ENCODE measurements around the gene NLRC5. TPM values are rescaled to one million over a fixed set of nuclear protein-coding genes. Genes with fewer than 3 reads are reported as not detected.
"Not testable (repeated sequence)": the region's sequence is repeated elsewhere in the genome, so short reads cannot be mapped to it uniquely, and the experiment has no call there.

Gene NLRC5
- total RNA-seq, 1 donor: 246 TPM

DNA sequence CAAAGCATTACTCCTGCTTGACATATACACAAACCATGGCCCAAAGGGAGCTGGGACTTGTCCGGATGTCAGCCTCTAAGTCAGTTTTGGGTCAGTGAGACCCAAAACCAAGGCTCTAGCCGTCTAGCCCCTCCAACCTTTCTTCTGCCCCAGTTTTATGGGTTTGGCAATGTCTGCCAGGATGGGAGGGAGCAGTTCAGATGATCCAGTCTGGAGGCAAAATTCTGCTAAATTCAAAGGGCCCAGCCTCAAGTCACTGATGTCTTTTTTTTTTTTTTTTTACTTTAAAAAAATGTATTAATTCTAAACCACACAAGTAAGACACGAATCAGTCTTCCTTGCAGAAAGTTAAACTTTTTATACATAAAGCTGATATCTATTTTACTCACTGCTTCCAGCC lies 8.6 kb downstream of the NLRC5 start:
- no peak overlapping the region for H3K4me3 ChIP-seq (ENCODE audit: low read length)
- H3K27me3 ChIP-seq (ENCODE audit: insufficient read depth, low read length): no peaks in the 10 kb centered on the region
- H3K4me1 ChIP-seq (ENCODE audit: insufficient read depth, low read length): peaks cover 78% of the 10 kb centered on the region
- no peaks in the 10 kb centered on the region for H3K9me3 ChIP-seq (ENCODE audit: low read depth, low read length)

DNA sequence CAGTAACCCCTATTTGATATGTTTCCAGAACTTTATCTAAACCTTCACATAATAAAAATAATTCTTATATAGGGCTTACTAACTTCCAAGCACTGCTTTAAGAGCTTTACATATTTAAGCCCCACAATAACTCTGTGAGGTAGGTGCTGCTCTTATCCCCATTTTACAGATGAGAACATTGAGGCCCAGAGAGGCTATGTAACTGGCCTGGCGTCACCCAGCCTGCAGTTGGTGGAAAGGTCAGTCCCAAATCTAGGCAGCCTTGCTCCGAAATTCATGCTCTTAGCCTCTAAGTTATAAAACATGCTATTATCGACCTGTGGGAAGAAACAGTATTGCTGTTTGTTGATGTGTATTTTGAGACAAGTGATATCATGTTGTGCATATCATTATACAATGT lies 9.0 kb downstream of the NLRC5 start:
- Histone ChIP-seq H3K27me3 (ENCODE audit: insufficient read depth, low read length) (no peaks in the 10 kb centered on the region), H3K4me1 (ENCODE audit: insufficient read depth, low read length) (peaks cover 80% of the 10 kb centered on the region), H3K4me3 (ENCODE audit: low read length) (no peak overlapping the region), H3K9me3 (ENCODE audit: low read depth, low read length) (no peaks in the 10 kb centered on the region)

DNA sequence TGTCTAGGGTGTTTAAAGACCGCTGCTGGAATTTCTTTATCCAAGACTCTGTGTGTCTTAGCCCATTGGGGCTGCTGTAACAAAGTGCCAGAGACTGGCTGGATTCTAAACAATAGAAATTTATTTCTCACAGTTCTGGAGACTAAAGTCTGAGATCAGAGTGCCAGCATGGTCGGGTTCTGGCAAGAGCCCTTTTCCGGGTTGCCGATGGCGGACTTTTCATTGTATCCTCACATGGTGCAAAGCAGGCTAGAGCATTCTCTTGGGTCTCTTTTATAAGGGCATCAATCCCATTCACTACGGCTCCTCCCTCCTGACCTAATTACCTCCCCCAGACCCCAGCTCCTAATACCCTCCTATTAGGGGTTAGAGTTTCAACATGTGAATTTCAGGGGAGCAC lies 9.5 kb downstream of the NLRC5 start:
- no peaks in the 10 kb centered on the region for H3K9me3 ChIP-seq (ENCODE audit: low read depth, low read length)
- H3K4me1 ChIP-seq (ENCODE audit: insufficient read depth, low read length): peaks cover 83% of the 10 kb centered on the region
- no peak overlapping the region for H3K4me3 ChIP-seq (ENCODE audit: low read length)
- H3K27me3 ChIP-seq (ENCODE audit: insufficient read depth, low read length): no peaks in the 10 kb centered on the region

DNA sequence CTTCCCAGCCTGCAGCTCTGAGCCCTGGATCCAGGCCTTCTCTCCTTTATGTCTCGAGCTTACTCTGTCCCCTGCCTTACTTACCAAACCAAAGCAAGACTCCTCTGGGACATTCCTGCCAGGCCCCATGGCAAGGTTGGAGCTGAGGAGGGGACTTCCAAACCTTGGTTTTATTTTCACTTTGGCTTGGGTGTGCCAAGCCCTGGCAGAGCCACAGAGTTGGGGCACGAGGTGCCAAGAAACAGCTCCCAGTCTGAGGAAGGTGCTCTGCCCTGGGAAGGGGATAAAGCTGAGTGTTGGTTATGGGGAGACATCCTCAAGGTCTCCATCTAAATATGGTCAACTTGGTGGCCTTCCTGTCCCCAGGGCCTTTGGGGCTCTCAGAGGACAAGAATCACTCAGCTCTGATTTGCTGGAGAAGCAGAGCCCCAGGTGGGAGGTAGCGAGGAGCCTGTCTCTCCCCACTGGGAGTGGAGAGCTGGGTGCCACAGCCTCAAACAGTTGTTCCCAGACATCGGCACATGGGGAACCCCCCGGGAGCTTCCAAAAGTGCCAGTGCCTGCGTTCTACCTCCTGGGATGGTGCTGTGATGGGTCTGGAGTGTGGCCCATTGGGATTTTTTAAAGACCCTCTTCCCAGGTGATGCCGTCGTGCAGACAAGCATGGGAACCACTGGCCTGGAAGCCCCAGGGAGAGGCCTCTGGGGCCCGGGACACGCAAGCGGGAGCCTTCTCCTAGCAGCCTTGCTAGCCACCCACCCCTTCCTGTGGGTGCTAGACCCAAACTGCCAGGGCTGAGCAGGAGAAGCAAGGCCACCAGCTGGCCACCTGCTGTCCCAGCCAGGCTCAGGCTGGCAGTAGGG lies 10.3 kb downstream of the NLRC5 start:
- H3K4me3 ChIP-seq (ENCODE audit: low read length): no peak overlapping the region
- no peaks in the 10 kb centered on the region for H3K9me3 ChIP-seq (ENCODE audit: low read depth, low read length)
- peaks cover 83% of the 10 kb centered on the region for H3K4me1 ChIP-seq (ENCODE audit: insufficient read depth, low read length)
- no peaks in the 10 kb centered on the region for H3K27me3 ChIP-seq (ENCODE audit: insufficient read depth, low read length)

DNA sequence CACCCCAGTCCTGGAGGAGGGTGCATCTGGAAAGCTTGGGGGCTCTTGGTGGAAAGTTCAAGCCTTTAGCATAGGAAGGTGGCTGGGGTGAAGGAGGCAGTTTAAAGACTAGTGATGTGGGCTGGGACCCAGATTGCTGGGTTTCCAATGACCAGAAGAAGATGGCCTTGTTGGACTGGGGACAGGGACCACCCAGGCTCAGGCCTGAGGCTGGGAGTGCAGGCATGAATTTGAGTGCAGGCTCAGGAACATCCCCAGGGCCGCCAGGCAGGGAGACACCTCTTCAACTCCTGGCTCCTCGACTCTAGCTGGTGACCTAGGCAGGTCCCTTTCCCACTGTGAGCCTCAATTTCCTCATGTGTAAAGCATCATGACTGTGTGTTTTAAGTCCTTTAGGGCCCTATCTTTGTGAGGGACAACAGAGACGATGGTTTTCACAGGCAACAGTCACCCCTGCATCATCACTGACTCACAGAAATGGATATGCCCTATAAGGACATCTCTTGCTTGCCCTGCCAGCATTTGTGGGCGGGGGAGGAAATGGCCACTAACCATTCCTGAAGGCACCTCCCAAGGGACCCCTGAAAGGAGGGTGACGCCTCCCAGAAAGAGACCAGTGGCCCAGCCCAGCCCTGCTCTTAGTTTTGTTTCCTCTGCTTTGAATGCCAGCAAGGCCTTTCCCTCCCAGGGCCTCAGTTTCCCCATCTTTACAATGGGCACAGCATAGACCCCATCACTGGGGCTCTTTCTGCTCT lies 11.1 kb downstream of the NLRC5 start:
- H3K4me3 ChIP-seq (ENCODE audit: low read length): no peak overlapping the region

DNA sequence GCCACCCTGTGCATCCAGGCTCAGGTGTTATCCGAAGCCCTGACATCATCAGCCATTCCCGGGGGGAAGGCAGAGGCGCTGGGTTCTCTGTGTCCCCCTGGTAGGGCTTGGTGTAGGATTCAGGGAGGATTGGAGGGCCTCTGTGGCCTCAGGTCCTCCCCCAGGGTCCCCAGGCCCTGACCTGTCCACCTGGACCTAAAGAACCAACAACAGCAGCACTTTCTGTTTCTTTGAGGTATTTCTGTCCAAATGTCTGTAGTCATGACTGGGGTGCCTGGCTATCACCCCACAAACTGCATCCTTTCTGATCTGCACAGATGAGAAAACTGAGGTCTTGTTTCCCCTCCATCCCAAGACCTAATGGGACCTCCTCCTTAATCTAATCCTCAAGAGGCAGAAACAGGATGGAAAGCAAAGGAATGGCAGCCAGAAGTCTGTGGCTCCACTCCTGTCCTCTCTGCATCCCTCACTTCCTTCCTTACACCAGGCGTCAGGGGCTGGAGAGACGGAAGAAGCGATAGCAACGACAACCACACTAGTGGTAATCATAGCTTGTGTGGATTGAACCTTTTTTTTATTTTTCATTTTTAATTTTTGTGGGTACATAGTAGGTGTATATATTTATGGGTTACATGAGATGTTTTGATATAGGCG lies 11.8 kb downstream of the NLRC5 start:
- no peaks in the 10 kb centered on the region for H3K9me3 ChIP-seq (ENCODE audit: low read depth, low read length)
- no peaks in the 10 kb centered on the region for H3K27me3 ChIP-seq (ENCODE audit: insufficient read depth, low read length)
- H3K4me3 ChIP-seq (ENCODE audit: low read length): no peak overlapping the region
- H3K4me1 ChIP-seq (ENCODE audit: insufficient read depth, low read length): peaks cover 84% of the 10 kb centered on the region

More for the DNA sequence above, 11.1 kb downstream of the NLRC5 start:
- H3K27me3 ChIP-seq (ENCODE audit: insufficient read depth, low read length): no peaks in the 10 kb centered on the region
- no peaks in the 10 kb centered on the region for H3K9me3 ChIP-seq (ENCODE audit: low read depth, low read length)
- H3K4me1 ChIP-seq (ENCODE audit: insufficient read depth, low read length): peaks cover 84% of the 10 kb centered on the region

DNA sequence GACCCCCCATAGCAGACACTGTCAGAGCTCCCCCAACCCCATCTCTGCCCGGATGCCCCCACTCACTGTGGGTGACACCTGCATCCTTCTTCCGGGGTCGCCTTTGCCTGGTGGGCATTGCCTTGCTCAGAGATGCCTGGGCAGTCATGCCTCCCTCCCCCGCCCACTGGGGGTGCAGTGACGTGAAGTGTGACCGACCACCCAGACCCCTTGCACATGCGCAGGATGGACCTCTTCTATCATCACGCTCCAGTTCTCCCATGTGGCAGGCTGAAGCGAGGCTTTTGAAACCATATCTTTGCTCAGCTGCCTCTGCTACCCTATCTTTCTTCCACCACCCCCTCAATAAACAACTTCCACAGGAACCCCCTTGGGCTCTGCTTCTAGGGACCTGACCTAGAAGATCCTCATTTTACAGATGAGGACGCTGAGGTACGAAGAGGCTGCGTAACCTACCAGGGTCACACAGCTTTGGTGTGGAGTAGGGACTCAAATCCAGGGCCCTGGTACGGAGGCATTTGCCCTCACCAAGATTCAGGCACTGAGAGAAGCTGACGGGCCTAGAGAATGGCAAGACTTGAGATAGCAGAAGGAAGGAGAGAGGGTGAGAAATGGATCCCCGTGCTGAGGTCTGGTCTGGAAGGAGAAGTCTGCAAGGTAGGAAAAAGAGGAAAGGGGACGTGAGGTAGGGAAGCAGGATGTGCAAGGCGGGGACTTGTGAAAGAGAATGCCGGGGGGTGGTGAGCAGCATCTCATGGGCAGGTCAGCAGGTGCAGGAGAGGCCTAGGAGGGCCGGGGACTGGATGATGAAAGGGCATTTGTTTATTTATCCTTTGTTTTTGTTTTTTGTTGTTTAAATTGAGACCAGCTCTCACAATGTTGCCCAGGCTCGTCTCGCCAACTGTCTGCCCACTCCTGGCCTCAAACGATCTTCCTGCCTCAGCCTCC lies 14.4 kb downstream of the NLRC5 start:
- Histone ChIP-seq H3K4me1 (ENCODE audit: insufficient read depth, low read length) (peaks cover 76% of the 10 kb centered on the region), H3K4me3 (ENCODE audit: low read length) (no peak overlapping the region), H3K9me3 (ENCODE audit: low read depth, low read length) (no peaks in the 10 kb centered on the region), H3K27me3 (ENCODE audit: insufficient read depth, low read length) (no peaks in the 10 kb centered on the region)

DNA sequence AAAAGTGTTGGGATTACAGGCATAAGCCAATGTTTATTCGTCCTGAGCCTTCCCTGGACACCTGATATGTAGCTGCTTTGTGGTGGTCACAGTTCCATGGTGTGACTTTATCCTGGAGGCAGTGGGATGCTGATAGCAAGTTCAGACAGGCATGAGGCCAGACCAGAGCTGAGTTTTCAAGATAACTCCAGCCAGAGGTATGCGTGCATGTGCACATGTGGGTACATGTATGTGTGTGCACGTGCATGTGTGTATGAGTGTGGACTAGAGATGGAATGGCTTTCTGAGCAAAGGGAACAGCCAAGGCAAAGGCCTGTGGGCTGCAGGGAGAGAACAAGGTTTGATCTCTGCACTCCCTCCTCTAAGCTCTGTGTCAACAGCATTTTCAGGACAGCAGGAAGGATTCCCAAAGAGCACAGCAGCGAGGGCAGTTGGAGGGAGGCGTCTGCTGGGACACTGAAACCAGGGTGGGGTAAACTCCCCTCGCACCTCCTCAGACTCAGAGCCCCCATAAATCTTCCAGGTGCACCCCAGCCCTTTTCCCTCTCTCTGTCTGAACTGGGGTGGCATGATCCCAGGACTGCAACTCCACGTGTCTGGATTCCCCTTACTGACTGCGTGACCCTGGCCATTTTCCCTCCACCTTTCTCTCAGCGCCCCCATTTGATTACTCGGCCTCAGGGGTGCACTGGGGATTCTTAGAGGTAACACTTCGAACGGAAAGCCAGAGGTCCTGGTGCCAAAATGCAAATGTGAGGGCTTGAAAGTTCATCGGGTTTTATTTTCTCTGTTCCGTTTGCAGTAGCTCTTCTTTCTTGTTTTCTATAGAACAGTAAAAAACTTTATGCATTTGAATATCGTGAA lies 15.3 kb downstream of the NLRC5 start:
- Histone ChIP-seq H3K4me1 (ENCODE audit: insufficient read depth, low read length) (peaks cover 74% of the 10 kb centered on the region), H3K27me3 (ENCODE audit: insufficient read depth, low read length) (no peaks in the 10 kb centered on the region), H3K4me3 (ENCODE audit: low read length) (no peak overlapping the region), H3K9me3 (ENCODE audit: low read depth, low read length) (no peaks in the 10 kb centered on the region)

DNA sequence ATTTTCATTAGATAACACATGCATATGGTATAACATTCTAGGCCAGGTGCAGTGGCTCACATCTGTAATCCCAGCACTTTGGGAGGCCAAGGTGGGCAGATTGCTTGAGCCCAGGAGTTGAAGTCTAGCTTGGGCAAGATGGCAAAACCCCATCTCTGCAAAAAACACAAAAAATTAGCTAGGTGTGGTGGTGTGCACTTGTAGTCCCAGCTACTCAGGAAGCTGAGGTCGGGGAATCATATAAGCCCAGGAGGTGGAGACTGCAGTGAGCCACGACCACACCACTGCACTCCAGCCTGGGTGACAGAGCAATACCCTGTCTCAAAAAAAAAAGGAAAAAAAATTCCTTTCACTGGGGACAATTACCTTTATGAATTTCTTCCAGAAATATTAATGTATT lies 16.2 kb downstream of the NLRC5 start:
- not testable (repeated sequence) for H3K27me3 ChIP-seq (ENCODE audit: insufficient read depth, low read length); H3K4me3 ChIP-seq (ENCODE audit: low read length); H3K9me3 ChIP-seq (ENCODE audit: low read depth, low read length)
- H3K4me1 ChIP-seq (ENCODE audit: insufficient read depth, low read length): peaks cover 74% of the 10 kb centered on the region

DNA sequence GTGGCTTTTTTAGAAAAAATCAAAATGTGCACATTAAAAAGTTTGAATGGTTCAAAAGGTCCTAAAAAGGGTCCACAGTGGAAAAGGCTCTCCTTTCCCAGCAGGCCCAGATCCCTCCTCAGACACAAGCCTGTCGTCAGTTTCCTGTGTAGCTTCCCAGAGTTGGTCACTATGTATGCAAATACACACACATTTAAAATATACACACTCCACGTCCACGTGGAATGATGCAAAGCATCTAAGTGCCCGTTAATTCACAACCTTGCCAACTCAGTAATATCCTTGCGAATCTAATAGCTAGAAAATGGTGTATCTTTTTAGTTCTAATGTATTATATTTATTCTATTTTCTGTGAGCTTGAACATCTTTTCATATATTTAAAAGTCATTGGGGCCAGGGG lies 17.7 kb downstream of the NLRC5 start:
- no peaks in the 10 kb centered on the region for H3K27me3 ChIP-seq (ENCODE audit: insufficient read depth, low read length)
- no peak overlapping the region for H3K4me3 ChIP-seq (ENCODE audit: low read length)
- H3K9me3 ChIP-seq (ENCODE audit: low read depth, low read length): no peaks in the 10 kb centered on the region
- H3K4me1 ChIP-seq (ENCODE audit: insufficient read depth, low read length): peaks cover 77% of the 10 kb centered on the region

DNA sequence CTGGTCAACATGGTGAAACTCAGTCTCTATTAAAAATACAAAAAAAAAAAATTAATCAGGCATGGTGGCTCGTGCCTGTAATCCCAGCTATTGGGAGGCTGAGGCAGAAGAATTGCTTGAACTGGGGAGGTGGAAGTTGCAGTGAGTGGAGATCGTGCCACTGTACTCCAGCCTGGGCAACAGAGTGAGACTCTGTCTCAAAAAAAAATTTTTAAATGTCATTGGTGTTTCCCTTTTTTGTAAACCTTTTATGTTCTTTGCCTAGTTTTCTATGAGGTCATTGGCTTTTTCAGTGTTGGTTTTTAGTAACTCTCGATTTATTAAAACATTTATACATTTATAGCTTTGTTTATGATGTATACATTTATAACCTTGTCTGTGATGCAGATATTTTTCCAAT lies 18.2 kb downstream of the NLRC5 start:
- H3K4me3 ChIP-seq (ENCODE audit: low read length): no peak overlapping the region
- no peaks in the 10 kb centered on the region for H3K27me3 ChIP-seq (ENCODE audit: insufficient read depth, low read length)
- H3K4me1 ChIP-seq (ENCODE audit: insufficient read depth, low read length): peaks cover 81% of the 10 kb centered on the region
- no peaks in the 10 kb centered on the region for H3K9me3 ChIP-seq (ENCODE audit: low read depth, low read length)

DNA sequence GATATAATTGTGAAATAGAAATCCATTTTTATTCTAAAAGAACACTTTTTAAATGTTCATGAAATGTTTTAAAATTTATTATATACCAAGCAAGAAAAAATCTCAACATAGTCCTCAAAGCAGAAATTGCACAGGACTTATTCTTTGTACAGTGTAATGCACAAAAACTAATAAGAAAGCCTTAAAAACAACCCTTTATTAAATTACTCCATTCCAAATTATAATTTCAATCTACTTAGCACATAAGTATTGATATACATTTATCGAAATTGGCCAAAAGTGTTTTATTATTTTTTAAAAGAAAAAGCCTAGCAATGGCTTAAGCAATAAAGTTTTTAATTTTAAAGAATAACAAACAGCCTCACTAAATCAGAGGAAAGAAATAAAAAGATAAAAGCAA lies 19.1 kb downstream of the NLRC5 start:
- Histone ChIP-seq H3K4me1 (ENCODE audit: insufficient read depth, low read length) (peaks cover 79% of the 10 kb centered on the region), H3K9me3 (ENCODE audit: low read depth, low read length) (no peaks in the 10 kb centered on the region), H3K4me3 (ENCODE audit: low read length) (no peak overlapping the region), H3K27me3 (ENCODE audit: insufficient read depth, low read length) (no peaks in the 10 kb centered on the region)

DNA sequence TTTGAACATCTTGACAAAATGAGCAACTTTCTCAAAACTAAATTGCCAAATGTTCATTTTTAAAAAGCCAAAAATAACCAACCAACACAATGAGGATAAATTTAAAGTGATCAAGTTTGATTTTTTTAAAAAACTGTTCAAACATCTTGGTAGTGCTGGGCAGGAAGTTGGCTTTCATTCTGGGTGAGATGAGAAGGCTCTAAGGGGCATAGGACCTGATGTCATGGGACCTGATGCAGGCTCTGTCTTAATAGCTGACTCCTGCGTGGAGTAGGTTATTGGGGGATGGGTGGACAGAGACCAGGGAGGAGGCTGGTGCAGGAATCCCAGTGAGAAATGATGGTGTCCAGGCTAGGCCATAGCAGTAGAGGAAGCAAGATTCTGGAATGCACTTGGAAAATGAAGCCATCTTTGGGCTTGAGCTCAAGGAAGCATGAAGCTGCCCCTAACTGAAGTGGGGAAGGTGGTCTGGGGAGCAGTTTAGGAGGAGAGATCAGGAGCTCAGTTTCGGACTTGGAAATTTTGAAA lies 20.4 kb downstream of the NLRC5 start:
- no peak overlapping the region for H3K4me3 ChIP-seq (ENCODE audit: low read length)
- peaks cover 78% of the 10 kb centered on the region for H3K4me1 ChIP-seq (ENCODE audit: insufficient read depth, low read length)

More for the DNA sequence above, 20.4 kb downstream of the NLRC5 start:
- Histone ChIP-seq H3K9me3 (ENCODE audit: low read depth, low read length) (no peaks in the 10 kb centered on the region), H3K27me3 (ENCODE audit: insufficient read depth, low read length) (no peaks in the 10 kb centered on the region)
